HG03442 (cell line): ENCODE results near the gene RSPH4A.
"Not testable (repeated sequence)": the region's sequence is repeated elsewhere in the genome, so short reads cannot be mapped to it uniquely, and the experiment has no call there.

Experiments used
- ATAC-seq: cut with Tn5 transposase; IDR thresholded peaks from one replicate; pipeline ENCODE4 v1.9.1; 2021; ENCODE audit warnings: mild to moderate bottlenecking, moderate library complexity; ENCODE audit not compliant: unreplicated experiment

RSPH4A gene

GRCh38 chr6:116615937-116616736 is at the start of gene RSPH4A:
RSPH4A (plus strand) TSS chr6:116616479; CDS start chr6:116616624, 145 bp downstream.
- peak; percentile 99 for ATAC-seq

GRCh38 chr6:116568111-116568510 is 48.2 kb upstream of the RSPH4A start:
- no peak for ATAC-seq

- ATAC-seq: no peak
These were observed 47.2 kb upstream of the RSPH4A start for GRCh38 chr6:116568821-116569755.

- peak; percentile 94 for ATAC-seq
These were observed 45.2 kb upstream of the RSPH4A start, which contains the start of gene RWDD1 for GRCh38 chr6:116570856-116571682. RWDD1 (plus strand) TSS chr6:116571504; CDS start chr6:116571583, 79 bp downstream.

GRCh38 chr6:116571683-116572000 is 44.6 kb upstream of the RSPH4A start:
- ATAC-seq: no peak

- no peak for ATAC-seq
These were observed 44.1 kb upstream of the RSPH4A start for GRCh38 chr6:116572162-116572561.

- ATAC-seq: no peak
These were observed 41.1 kb upstream of the RSPH4A start for GRCh38 chr6:116575227-116575626.

- no peak for ATAC-seq
These were observed 38.8 kb upstream of the RSPH4A start for GRCh38 chr6:116577486-116577885.

- no peak for ATAC-seq
These were observed 37.9 kb upstream of the RSPH4A start for GRCh38 chr6:116578335-116578734.

GRCh38 chr6:116579143-116579542 is 37.1 kb upstream of the RSPH4A start:
- ATAC-seq: no peak

- no peak for ATAC-seq
These were observed 36.1 kb upstream of the RSPH4A start for GRCh38 chr6:116580198-116580597.

- no peak for ATAC-seq
These were observed 30.0 kb upstream of the RSPH4A start for GRCh38 chr6:116586276-116586675.

- no peak for ATAC-seq
These were observed 29.5 kb upstream of the RSPH4A start for GRCh38 chr6:116586738-116587137.

GRCh38 chr6:116595247-116595646 is 21.0 kb upstream of the RSPH4A start:
- ATAC-seq: no peak

GRCh38 chr6:116596815-116597214 is 19.5 kb upstream of the RSPH4A start:
- no peak for ATAC-seq

- not testable (repeated sequence) for ATAC-seq
These were observed 12.4 kb upstream of the RSPH4A start for GRCh38 chr6:116603916-116604315.

- not testable (repeated sequence) for ATAC-seq
These were observed 11.4 kb upstream of the RSPH4A start for GRCh38 chr6:116604868-116605267.

GRCh38 chr6:116605935-116606334 is 10.3 kb upstream of the RSPH4A start:
- ATAC-seq: no peak

GRCh38 chr6:116611056-116611455 is 5.2 kb upstream of the RSPH4A start:
- ATAC-seq: no peak

GRCh38 chr6:116616737-116617053 is 416 bp downstream of the RSPH4A start:
- peak; percentile 26 for ATAC-seq
